Gastrocnemius medialis (tissue), 4 donors: Measurements from ENCODE around the gene CYP1A2. TPM values are rescaled to one million over a fixed set of nuclear protein-coding genes. Genes with fewer than 3 reads are reported as not detected.

Experiments used
- ATAC-seq, 2 donors: fragments of 150-250 bp; one replicate each; pipeline ENCODE4 v1.9.1; 2016
- DNase-seq, 2 donors: peaks; one replicate each; pipeline ENCODE4 v3.0.0-alpha.2; 2019
- H3K27ac ChIP-seq, 4 donors: fragments of 200-600 bp; sonication (generic); 1 replicate in 1 of 4; 2 replicates in 3 of 4; pipeline ENCODE4 v1.5.1; 2016 to 2018; ENCODE audit warnings: mild to moderate bottlenecking in 2 of 4, moderate library complexity in 1 of 4
- H3K27me3 ChIP-seq, 3 donors: fragments of 200-600 bp; sonication (generic) in 2 of 3; 1 replicate in 1 of 3; 2 replicates in 2 of 3; pipeline versions ENCODE4 v1.5.1 to v1.6.0; 2016 to 2019; ENCODE audit warnings: mild to moderate bottlenecking in 1 of 3, moderate library complexity in 1 of 3
- H3K36me3 ChIP-seq, 2 donors: fragments of 200-600 bp; sonication (generic) in 1 of 2; one replicate each; pipeline ENCODE4 v1.5.1; 2017 to 2018
- H3K4me1 ChIP-seq, 2 donors: fragments of 200-600 bp; sonication (generic) in 1 of 2; one replicate each; pipeline ENCODE4 v1.5.1; 2016 to 2017; ENCODE audit warnings: mild to moderate bottlenecking in 2 of 2
- H3K4me3 ChIP-seq, 4 donors: fragments of 200-600 bp; sonication (generic) in 3 of 4; 1 replicate in 1 of 4; 2 replicates in 3 of 4; pipeline ENCODE4 v1.5.1; 2016 to 2019; ENCODE audit warnings: mild to moderate bottlenecking in 2 of 4
- H3K9me3 ChIP-seq, 3 donors: fragments of 200-600 bp; sonication (generic) in 2 of 3; 1 replicate in 1 of 3; 2 replicates in 2 of 3; pipeline ENCODE4 v1.5.1; 2016 to 2019
- CTCF ChIP-seq, 5 experiments: fragments of 450-650 bp in 3 of 5; fragments of 200-600 bp in 2 of 5; sonication (generic) in 2 of 5; IDR thresholded peaks in 4 of 5; conservative IDR thresholded peaks in 1 of 5; 1 replicate in 4 of 5; 2 replicates in 1 of 5; pipeline ENCODE4 v1.5.1; 2016 to 2019; ENCODE audit warnings: antibody characterized with exemption in 5 of 5, mild to moderate bottlenecking in 3 of 5, moderate library complexity in 3 of 5
- POLR2A ChIP-seq, 2 donors: fragments of 450-650 bp; IDR thresholded peaks; one replicate each; pipeline ENCODE4 v1.6.1; 2017; ENCODE audit warnings: antibody characterized with exemption in 2 of 2, mild to moderate bottlenecking in 2 of 2, moderate library complexity in 2 of 2
- in situ Hi-C, 4 donors: fragments of 200-750 bp; cut with MboI; loops; one replicate each; pipeline versions ENCODE4 v1.15.0 to v1.8.0; 2017; ENCODE audit warnings: low sequenced_read_pairs in 4 of 4
- intact Hi-C: fragments of 100-400 bp; cut with DNase I; formaldehyde crosslinking; loops from one replicate; pipeline ENCODE4 v1.15.1; 2023; ENCODE audit warnings: low total_unique reads
- total RNA-seq, 4 donors: library from RNA; depleted of rRNA; stranded (reverse); fragments of >200 nt; gene quantifications; one replicate each; pipeline versions ENCODE4 v1.1.0 to v1.2.3, GENCODE V29; 2016

CYP1A2 gene
- total RNA-seq, 4 donors from 2014 or later, result not detected

- intact Hi-C loops, result loop anchor here (2.0 kb wide), 1 partner anchor 64 kb away; no protein-coding TSS in a partner anchor
- peak overlapping the region in 3 of 4 donors; percentile 35 to 67 (median 51) for H3K27ac ChIP-seq
- no peak for DNase-seq
Observed at GRCh38 chr15:74770211-74770903, 21.7 kb downstream of the CYP1A2 start.

GRCh38 chr15:74773329-74773728 is 24.7 kb downstream of the CYP1A2 start:
- Histone ChIP-seq H3K27me3 (no peaks in the 10 kb centered on the region), H3K4me1 (peaks cover 0 to 9% of the 10 kb centered on the region in 2 donors), H3K36me3 (no peaks in the 10 kb centered on the region), H3K27ac (no peak overlapping the region), H3K9me3 (no peaks in the 10 kb centered on the region), H3K4me3 (no peak overlapping the region)
- no peak for DNase-seq
- in situ Hi-C loops (loop anchor here (5.0 to 25.0 kb wide), 4 partner anchors 139 to 386 kb away; no protein-coding TSS in a partner anchor), intact Hi-C loops (no loop called here)
- TF ChIP-seq POLR2A (IDR thresholded peaks at IDR 0.05) (no peak), CTCF (IDR thresholded peaks at IDR 0.05 in 4 of 5, conservative IDR thresholded peaks at IDR 0.05 in 1 of 5) (no peak)
- no peak for ATAC-seq

More at GRCh38 chr15:74770211-74770903, 21.7 kb downstream of the CYP1A2 start:
- Histone ChIP-seq H3K4me1 (no peaks in the 10 kb centered on the region), H3K36me3 (no peaks in the 10 kb centered on the region), H3K4me3 (no peak overlapping the region), H3K9me3 (no peaks in the 10 kb centered on the region), H3K27me3 (no peaks in the 10 kb centered on the region)
- in situ Hi-C loops, result loop anchor here (5.0 to 25.0 kb wide), 4 partner anchors 136 to 383 kb away; no protein-coding TSS in a partner anchor
- TF ChIP-seq CTCF (IDR thresholded peaks at IDR 0.05 in 4 of 5, conservative IDR thresholded peaks at IDR 0.05 in 1 of 5) (no peak), POLR2A (IDR thresholded peaks at IDR 0.05) (no peak)
- ATAC-seq, result no peak

GRCh38 chr15:74773731-74774252 is 25.1 kb downstream of the CYP1A2 start:
- ATAC-seq, result no peak
- intact Hi-C loops, result no loop called here
- no peak for TF ChIP-seq POLR2A (IDR thresholded peaks at IDR 0.05)
- no peak for TF ChIP-seq CTCF (IDR thresholded peaks at IDR 0.05 in 4 of 5, conservative IDR thresholded peaks at IDR 0.05 in 1 of 5)

GRCh38 chr15:74775132-74775562 is 26.5 kb downstream of the CYP1A2 start:
- TF ChIP-seq POLR2A (IDR thresholded peaks at IDR 0.05) (no peak), CTCF (IDR thresholded peaks at IDR 0.05 in 4 of 5, conservative IDR thresholded peaks at IDR 0.05 in 1 of 5) (no peak)
- in situ Hi-C loops, result loop anchor here in 3 of 4 donors (5.0 to 10.0 kb wide), 3 partner anchors 67 to 170 kb away; partner anchors contain the start of gene ULK3 (in 1 of the 3)
- Histone ChIP-seq H3K4me1 (peaks cover 0 to 9% of the 10 kb centered on the region in 2 donors), H3K27ac (no peak overlapping the region), H3K36me3 (no peaks in the 10 kb centered on the region), H3K9me3 (no peaks in the 10 kb centered on the region), H3K4me3 (no peak overlapping the region), H3K27me3 (no peaks in the 10 kb centered on the region)
- DNase-seq, result no peak
- intact Hi-C loops, result no loop called here
- no peak for ATAC-seq

More at GRCh38 chr15:74773731-74774252, 25.1 kb downstream of the CYP1A2 start:
- no peaks in the 10 kb centered on the region for H3K9me3 ChIP-seq
- no peak overlapping the region for H3K4me3 ChIP-seq
- no peak overlapping the region for H3K27ac ChIP-seq
- no peaks in the 10 kb centered on the region for H3K27me3 ChIP-seq
- in situ Hi-C loops, result loop anchor here (5.0 to 25.0 kb wide), 4 partner anchors 139 to 386 kb away; no protein-coding TSS in a partner anchor
- H3K36me3 ChIP-seq, result no peaks in the 10 kb centered on the region
- no peak for DNase-seq
- H3K4me1 ChIP-seq, result peaks cover 0 to 9% of the 10 kb centered on the region in 2 donors
